ENCODE measurements around the gene CTAGE6.
"Not testable (repeated sequence)": the region's sequence is repeated elsewhere in the genome, so short reads cannot be mapped to it uniquely, and the experiment has no call there.

CTAGE6 gene

DNA sequence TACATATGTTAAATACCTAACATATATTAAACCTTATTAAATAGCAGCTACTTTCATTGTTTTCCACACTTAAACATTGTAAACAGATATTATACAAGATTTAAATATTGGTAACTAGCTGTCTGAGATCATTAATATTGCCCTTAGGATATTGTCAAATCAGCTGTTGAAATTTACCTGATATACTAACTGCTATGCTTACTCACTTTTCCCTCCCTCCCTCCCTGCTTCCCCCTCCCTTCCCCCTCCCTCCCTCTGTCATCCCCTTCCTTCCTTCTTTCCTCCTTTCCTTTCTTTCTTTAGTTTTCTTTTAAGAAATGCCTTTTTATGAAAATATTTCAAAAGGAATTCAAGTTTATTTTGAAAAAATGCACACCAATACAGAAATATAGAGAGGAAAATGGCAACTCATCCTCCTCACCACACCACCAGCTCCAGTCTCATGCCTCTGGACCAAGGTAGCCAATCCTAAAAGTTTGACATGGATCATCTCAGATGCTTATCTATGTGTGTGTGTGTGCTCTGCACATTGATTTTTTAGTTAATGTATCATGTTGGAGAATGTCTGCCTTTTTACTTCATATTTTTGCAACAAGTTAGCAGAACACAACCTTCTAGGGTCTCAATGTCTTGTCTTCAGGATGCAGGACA is 41.8 kb downstream of the CTAGE6 start:
- not testable (repeated sequence) for DNase-seq (ENCODE audit: low spot score)

DNA sequence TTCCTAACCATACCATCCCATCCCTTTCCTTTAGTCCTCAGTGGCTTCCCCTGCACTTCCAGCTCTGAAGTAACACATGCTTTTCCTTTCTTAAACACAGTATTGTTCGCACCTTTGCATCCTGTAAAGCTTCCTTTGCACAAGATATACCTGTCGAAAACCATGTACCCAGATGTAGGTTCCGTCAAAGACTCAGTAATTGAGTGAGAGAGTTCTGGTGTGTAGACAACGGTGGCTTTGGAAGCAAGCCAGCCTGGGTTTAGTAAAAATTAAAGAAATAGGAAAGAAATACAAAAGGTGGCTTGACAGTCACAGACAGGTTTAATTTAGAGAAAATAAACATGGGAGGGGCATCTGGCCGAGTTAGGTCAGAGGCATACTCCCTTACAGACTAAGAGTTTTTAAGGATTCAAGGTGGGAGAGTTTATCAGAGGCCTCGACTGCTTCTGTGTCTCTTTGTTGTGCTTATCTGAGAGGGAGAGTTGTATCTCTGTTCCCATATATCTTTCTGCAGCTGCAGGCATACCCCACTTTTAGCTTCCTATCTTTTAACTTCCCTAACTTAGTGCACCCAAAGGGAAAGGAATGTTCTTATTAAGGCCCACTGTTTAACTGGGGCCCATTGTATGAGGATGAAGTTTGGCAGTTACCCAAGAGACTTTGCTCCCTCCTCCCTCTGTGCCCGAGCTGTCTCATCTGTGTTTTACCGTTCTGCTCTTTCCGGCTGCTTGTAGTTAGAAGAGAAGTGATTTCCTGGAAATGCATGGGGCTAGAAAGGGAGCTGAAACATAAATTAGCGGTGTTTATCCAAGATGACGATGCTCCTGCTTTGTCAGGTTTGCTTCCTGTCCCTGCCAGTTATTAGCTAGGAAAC is 42.7 kb downstream of the CTAGE6 start:
- not testable (repeated sequence) for DNase-seq (ENCODE audit: low spot score)

DNA sequence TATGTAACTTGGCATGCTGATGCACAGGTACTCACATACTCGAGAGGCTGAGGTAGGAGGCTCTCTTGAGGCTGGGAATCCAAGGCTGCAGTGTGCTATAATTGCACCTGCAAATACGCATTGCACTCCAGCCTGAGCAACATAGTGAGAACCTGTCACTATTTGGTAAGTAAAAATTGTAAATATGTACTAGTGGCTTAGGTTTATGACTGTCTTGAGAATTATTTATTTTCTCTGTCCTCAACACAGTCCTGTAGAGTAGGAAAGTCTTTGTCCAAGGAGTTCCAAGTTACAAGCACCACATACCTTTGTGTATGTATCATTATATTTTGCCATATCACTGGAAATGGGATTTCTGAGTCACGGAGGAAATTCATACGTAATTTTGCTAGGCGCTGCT is 45.1 kb downstream of the CTAGE6 start:
- DNase-seq (ENCODE audit: low spot score): not testable (repeated sequence)

- not testable (repeated sequence) for DNase-seq (ENCODE audit: low spot score)
Measured at GRCh38 chr7:143711727-143712324, 45.7 kb downstream of the CTAGE6 start.

DNA sequence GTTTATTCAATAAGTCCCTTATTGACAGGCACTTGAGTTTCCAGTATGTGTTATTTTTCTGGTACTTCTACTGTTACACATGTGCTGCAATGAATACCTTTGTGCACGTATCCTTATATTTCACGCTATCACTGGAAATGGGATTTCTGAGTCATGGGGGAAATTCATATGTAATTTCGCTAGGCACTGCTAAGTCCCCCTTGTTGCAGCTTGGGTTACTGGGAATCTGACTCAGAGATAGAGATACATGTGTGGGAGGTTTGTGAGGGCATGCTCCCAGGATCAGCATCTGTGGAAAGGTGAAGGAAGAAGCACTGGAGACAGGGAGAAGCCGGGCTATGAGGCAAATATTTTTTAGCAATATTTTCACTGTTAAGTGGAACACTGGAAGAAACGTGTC is 47.6 kb downstream of the CTAGE6 start:
- not testable (repeated sequence) for DNase-seq (ENCODE audit: low spot score)
